Measurements from ENCODE around the gene INTS11. TPM values are rescaled to one million over a fixed set of nuclear protein-coding genes. Genes with fewer than 3 reads are reported as not detected.

INTS11 gene
- polyA plus RNA-seq, 3 donors = 46.2 to 154 (median 49.6) TPM

- 95% methylated on average over 9 of the region's 10 CpGs for WGBS (ENCODE audit: insufficient coverage)
- H3K36me3 Mint-ChIP-seq = peaks cover 0 to 1% of the 10 kb centered on the region in 2 donors
- no peak for DNase-seq
- TF ChIP-seq CTCF (IDR thresholded peaks at IDR 0.05) = no peak
- H3K27ac Mint-ChIP-seq = no peak overlapping the region
- intact Hi-C loops (cut with micrococcal nuclease) = no loop called here
- Histone ChIP-seq H4K20me1 (ENCODE audit: insufficient read depth, low read length) (peaks cover 43% of the 10 kb centered on the region), H3K27me3 (ENCODE audit: control insufficient read depth in 2 of 2, insufficient read depth in 2 of 2, low read length in 2 of 2) (peaks cover 0 to 7% of the 10 kb centered on the region in 2 donors), H3K9me3 (replicated peaks in 1 of 2; ENCODE audit: control insufficient read depth in 1 of 2, insufficient read depth in 1 of 2, low read length in 2 of 2) (no peaks in the 10 kb centered on the region), H3K4me2 (replicated peaks; ENCODE audit: extremely low read depth, low read length, poor library complexity, severe bottlenecking) (peak overlapping the region; percentile 91), H3K9ac (ENCODE audit: insufficient read depth, low read length, poor library complexity, severe bottlenecking) (no peak overlapping the region), H3K4me1 (ENCODE audit: control insufficient read depth in 1 of 2, insufficient read depth in 2 of 2, low read length in 2 of 2) (peaks cover 11 to 17% of the 10 kb centered on the region in 2 donors), H3K36me3 (replicated peaks in 1 of 2; ENCODE audit: control insufficient read depth in 1 of 2, insufficient read depth in 2 of 2, low read length in 2 of 2) (no peaks in the 10 kb centered on the region), H3K79me2 (ENCODE audit: insufficient read depth, low read length) (peaks cover 28% of the 10 kb centered on the region), H2AFZ (ENCODE audit: insufficient read depth, low read depth, low read length, poor library complexity, severe bottlenecking) (no peak overlapping the region), H3K4me3 (replicated peaks in 1 of 3; ENCODE audit: low read depth in 2 of 3, low read length in 3 of 3) (no peak overlapping the region), H3K27ac (ENCODE audit: low read depth in 1 of 2, low read length in 2 of 2) (no peak overlapping the region)
- peaks cover 16% of the 10 kb centered on the region for H3K4me1 Mint-ChIP-seq
- H3K4me3 Mint-ChIP-seq = peak overlapping the region in 1 of 2 donors; percentile 81
- peaks cover 0 to 2% (median 0%) of the 10 kb centered on the region in 7 donors for H3K9me3 Mint-ChIP-seq
- peaks cover 6 to 20% (median 10%) of the 10 kb centered on the region in 3 donors for H3K27me3 Mint-ChIP-seq (ENCODE audit: low read depth in 3 of 3)
Measured at GRCh38 chr1:1347026-1347595, 22.7 kb upstream of the INTS11 start.

GRCh38 chr1:1346501-1346890, 22.0 kb upstream of the INTS11 start:
- no peak for TF ChIP-seq CTCF (IDR thresholded peaks at IDR 0.05)
- H2AFZ ChIP-seq (ENCODE audit: insufficient read depth, low read depth, low read length, poor library complexity, severe bottlenecking) = no peak overlapping the region
- no peak overlapping the region for H3K4me2 ChIP-seq (replicated peaks; ENCODE audit: extremely low read depth, low read length, poor library complexity, severe bottlenecking)
- peaks cover 11 to 17% of the 10 kb centered on the region in 2 donors for H3K4me1 ChIP-seq (ENCODE audit: control insufficient read depth in 1 of 2, insufficient read depth in 2 of 2, low read length in 2 of 2)
- peaks cover 0 to 4% of the 10 kb centered on the region in 2 donors for H3K36me3 Mint-ChIP-seq
- H3K79me2 ChIP-seq (ENCODE audit: insufficient read depth, low read length) = peaks cover 28% of the 10 kb centered on the region
- no peaks in the 10 kb centered on the region for H3K9me3 Mint-ChIP-seq
- H3K4me1 Mint-ChIP-seq = peaks cover 16% of the 10 kb centered on the region
- intact Hi-C loops (cut with micrococcal nuclease) = no loop called here
- DNase-seq = no peak
- 95% methylated on average over 8 of the region's 10 CpGs for WGBS (ENCODE audit: insufficient coverage)
- H4K20me1 ChIP-seq (ENCODE audit: insufficient read depth, low read length) = peaks cover 44% of the 10 kb centered on the region
- H3K9ac ChIP-seq (ENCODE audit: insufficient read depth, low read length, poor library complexity, severe bottlenecking) = no peak overlapping the region
- H3K27me3 Mint-ChIP-seq (ENCODE audit: low read depth in 3 of 3) = peaks cover under 1 to 14% (median 5%) of the 10 kb centered on the region in 3 donors
- no peak overlapping the region for H3K4me3 Mint-ChIP-seq
- no peak overlapping the region for H3K27ac ChIP-seq (ENCODE audit: low read depth in 1 of 2, low read length in 2 of 2)
- H3K27me3 ChIP-seq (ENCODE audit: control insufficient read depth in 2 of 2, insufficient read depth in 2 of 2, low read length in 2 of 2) = peaks cover 0 to under 1% of the 10 kb centered on the region in 2 donors
- peak overlapping the region in 1 of 7 donors; percentile 27 for H3K27ac Mint-ChIP-seq
- H3K9me3 ChIP-seq (replicated peaks in 1 of 2; ENCODE audit: control insufficient read depth in 1 of 2, insufficient read depth in 1 of 2, low read length in 2 of 2) = no peaks in the 10 kb centered on the region
- peaks cover 0 to 3% of the 10 kb centered on the region in 2 donors for H3K36me3 ChIP-seq (replicated peaks in 1 of 2; ENCODE audit: control insufficient read depth in 1 of 2, insufficient read depth in 2 of 2, low read length in 2 of 2)
- H3K4me3 ChIP-seq (replicated peaks in 1 of 3; ENCODE audit: low read depth in 2 of 3, low read length in 3 of 3) = no peak overlapping the region
